Liver (tissue), 3 donors: Measurements from ENCODE around the gene C19orf47.

Source experiments
- GABPA ChIP-seq, 2 donors: IDR thresholded peaks in 1 of 2; conservative IDR thresholded peaks in 1 of 2; 2 replicates each; pipeline ENCODE4 v1.6.1; 2016; ENCODE audit warnings: antibody characterized with exemption in 2 of 2, mild to moderate bottlenecking in 1 of 2, moderate library complexity in 1 of 2
- HNF4A ChIP-seq, 2 donors: conservative IDR thresholded peaks; 2 replicates each; pipeline ENCODE4 v1.6.1; 2016; ENCODE audit warnings: antibody characterized with exemption in 2 of 2, mild to moderate bottlenecking in 2 of 2
- REST ChIP-seq: IDR thresholded peaks from 2 replicates; pipeline ENCODE4 v1.6.1; 2016; ENCODE audit warnings: antibody characterized with exemption, mild to moderate bottlenecking
- RXRA ChIP-seq, 2 donors: IDR thresholded peaks; 2 replicates each; pipeline ENCODE4 v1.6.1; 2017 to 2018; ENCODE audit warnings: antibody characterized with exemption in 2 of 2, mild to moderate bottlenecking in 1 of 2
- SP1 ChIP-seq: IDR thresholded peaks from 2 replicates; pipeline ENCODE4 v1.6.1; 2018; ENCODE audit warnings: antibody characterized with exemption, mild to moderate bottlenecking
- TAF1 ChIP-seq: conservative IDR thresholded peaks from 2 replicates; pipeline ENCODE4 v1.6.1; 2016; ENCODE audit warnings: antibody characterized with exemption, mild to moderate bottlenecking
- YY1 ChIP-seq: IDR thresholded peaks from 2 replicates; pipeline ENCODE4 v1.6.1; 2016; ENCODE audit warnings: antibody characterized with exemption, mild to moderate bottlenecking
- ZBTB33 ChIP-seq: IDR thresholded peaks from 2 replicates; pipeline ENCODE4 v1.6.1; 2016; ENCODE audit warnings: antibody characterized with exemption
- TF ChIP-seq, protein P1 (sequence below): fragments of 150-350 bp; IDR thresholded peaks from 2 replicates; pipeline ENCODE4 v1.5.1; 2017; ENCODE audit warnings: improper control_type of control experiment, low read depth, low read length; ENCODE audit not compliant: missing input control
- donor health status: healthy.
- donor health status: healthy.

DNA sequence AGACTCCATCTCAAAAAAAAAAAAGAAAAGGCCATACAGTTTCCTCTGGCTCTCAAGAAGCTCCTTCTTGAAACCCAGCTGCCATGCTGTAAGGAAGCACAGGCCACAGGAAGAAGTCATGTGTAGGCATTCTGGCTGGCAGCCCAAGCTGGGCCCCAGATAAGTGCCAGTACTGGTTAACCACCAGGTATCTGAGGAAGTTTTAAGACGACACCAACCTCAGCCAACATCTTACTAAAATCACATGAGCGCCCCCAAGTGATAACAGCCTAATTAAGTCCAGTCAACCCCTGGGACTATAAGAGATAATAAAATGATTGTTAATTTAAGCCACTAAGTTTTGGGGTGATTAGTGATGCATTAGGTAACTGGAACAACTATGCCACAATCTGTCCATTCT, 35.7 kb downstream of the C19orf47 start:
- TF ChIP-seq GABPA (IDR thresholded peaks at IDR 0.05 in 1 of 2, conservative IDR thresholded peaks at IDR 0.05 in 1 of 2) (no peak), REST (no peak), ZBTB33 (no peak), YY1 (no peak), SP1 (no peak), HNF4A (conservative IDR thresholded peaks at IDR 0.05) (no peak), RXRA (IDR thresholded peaks at IDR 0.05) (no peak), TAF1 (no peak)
- TF ChIP-seq, protein P1, sequence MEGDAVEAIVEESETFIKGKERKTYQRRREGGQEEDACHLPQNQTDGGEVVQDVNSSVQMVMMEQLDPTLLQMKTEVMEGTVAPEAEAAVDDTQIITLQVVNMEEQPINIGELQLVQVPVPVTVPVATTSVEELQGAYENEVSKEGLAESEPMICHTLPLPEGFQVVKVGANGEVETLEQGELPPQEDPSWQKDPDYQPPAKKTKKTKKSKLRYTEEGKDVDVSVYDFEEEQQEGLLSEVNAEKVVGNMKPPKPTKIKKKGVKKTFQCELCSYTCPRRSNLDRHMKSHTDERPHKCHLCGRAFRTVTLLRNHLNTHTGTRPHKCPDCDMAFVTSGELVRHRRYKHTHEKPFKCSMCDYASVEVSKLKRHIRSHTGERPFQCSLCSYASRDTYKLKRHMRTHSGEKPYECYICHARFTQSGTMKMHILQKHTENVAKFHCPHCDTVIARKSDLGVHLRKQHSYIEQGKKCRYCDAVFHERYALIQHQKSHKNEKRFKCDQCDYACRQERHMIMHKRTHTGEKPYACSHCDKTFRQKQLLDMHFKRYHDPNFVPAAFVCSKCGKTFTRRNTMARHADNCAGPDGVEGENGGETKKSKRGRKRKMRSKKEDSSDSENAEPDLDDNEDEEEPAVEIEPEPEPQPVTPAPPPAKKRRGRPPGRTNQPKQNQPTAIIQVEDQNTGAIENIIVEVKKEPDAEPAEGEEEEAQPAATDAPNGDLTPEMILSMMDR: no peak
